Measurements from ENCODE around the gene HDAC11. TPM values are rescaled to one million over a fixed set of nuclear protein-coding genes. Genes with fewer than 3 reads are reported as not detected.

The HDAC11 gene
- total RNA-seq, 1 experiment from 2014 or later = 1.0 TPM

DNA sequence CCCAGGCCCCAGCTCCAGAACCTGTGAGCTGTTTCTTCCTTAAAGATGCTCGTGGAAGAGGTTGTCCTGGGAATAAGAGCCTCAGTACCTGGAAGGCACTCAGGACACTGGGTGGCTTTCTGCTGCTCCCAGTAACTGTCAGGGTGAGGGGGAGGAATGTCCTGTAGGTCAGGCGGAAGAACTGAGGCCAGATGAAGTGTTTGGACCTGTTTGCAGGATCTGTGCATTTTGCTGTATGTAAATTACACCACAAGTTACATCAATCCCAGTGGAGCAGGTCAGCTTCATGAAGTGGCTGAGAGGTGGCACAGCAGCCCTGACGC lies 27.1 kb downstream of the HDAC11 start:
- DNase-seq (ENCODE audit: low spot score) = no peak
- BruUV-seq (replicated peaks) = no TSS peak
- H3K4me1 ChIP-seq (ENCODE audit: insufficient read depth, low read length, poor library complexity, severe bottlenecking) = no peaks in the 10 kb centered on the region
- H3K9me3 ChIP-seq (ENCODE audit: low read depth, low read length, poor library complexity, severe bottlenecking) = no peaks in the 10 kb centered on the region
- ChIA-PET CTCF (no interaction called here), POLR2A (ENCODE audit: low non-redundant PET) (no interaction called here)
- TF ChIP-seq CTCF (conservative IDR thresholded peaks at IDR 0.05; ENCODE audit: low read depth, low read length) (no peak), EZH2 (IDR thresholded peaks at IDR 0.05; ENCODE audit: borderline replicate concordance, low read depth, low read length, poor library complexity, severe bottlenecking) (no peak)
- H3K36me3 ChIP-seq (ENCODE audit: insufficient read depth, low read length, poor library complexity, severe bottlenecking) = no peaks in the 10 kb centered on the region
- intact Hi-C loops (cut with micrococcal nuclease; ENCODE audit: unreplicated experiment) = no loop called here
- H3K27me3 ChIP-seq (replicated peaks; ENCODE audit: insufficient read depth, low read depth, low read length, poor library complexity) = no peaks in the 10 kb centered on the region
- H3K4me3 ChIP-seq (ENCODE audit: low read depth, low read length, poor library complexity, severe bottlenecking) = no peak overlapping the region
- no peak overlapping the region for H3K27ac ChIP-seq (ENCODE audit: low read depth, low read length, poor library complexity, severe bottlenecking)

DNA sequence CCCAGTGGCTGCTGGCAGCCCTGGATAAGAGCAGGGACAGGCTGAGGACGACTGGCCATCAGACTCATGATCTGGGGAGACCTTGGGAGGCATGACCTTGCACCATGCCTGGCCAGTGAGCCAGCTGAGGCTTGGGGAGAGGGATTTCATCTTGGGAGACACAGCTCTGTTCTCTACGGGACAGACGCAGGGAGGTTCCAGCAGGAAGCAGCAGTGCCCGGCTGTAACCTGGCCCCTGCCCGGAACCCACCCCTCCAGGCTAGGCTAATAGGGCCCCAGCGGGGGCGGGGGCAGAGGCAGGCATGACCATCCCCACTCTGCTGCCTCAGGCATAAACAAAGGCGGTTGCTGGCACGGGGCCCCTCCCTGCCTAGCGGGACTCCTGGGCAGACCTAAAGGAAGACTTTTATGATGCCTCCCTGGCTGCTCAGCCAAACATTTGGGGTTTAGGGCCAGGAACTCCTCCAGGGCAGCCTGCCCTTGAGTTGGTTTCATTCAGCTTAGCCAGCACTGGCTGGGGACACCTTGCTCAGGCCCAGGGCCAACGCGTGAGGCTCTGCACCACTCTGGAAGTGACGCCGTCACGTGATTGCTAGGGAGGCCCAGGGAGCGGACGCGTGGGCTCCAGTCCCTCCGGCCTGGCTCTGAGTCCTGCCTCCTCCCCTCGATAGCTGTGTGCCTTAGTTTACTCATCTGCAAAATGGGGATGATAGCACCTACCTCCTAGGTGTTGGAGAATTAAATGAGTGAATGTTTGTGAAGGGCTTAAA lies 27.6 kb downstream of the HDAC11 start:
- ChIA-PET POLR2A (ENCODE audit: low non-redundant PET) (interaction anchor here (0.6 kb wide), 1 partner anchor 27 kb away, joined by 5 read pairs; no protein-coding TSS in a partner anchor), CTCF (no interaction called here)
- no TSS peak for BruUV-seq (replicated peaks)

GRCh38 chr3:13508496-13508895 lies 28.4 kb downstream of the HDAC11 start:
- H3K27me3 ChIP-seq (replicated peaks; ENCODE audit: insufficient read depth, low read depth, low read length, poor library complexity) = no peaks in the 10 kb centered on the region
- no peaks in the 10 kb centered on the region for H3K9me3 ChIP-seq (ENCODE audit: low read depth, low read length, poor library complexity, severe bottlenecking)
- POLR2A ChIA-PET (ENCODE audit: low non-redundant PET) = interaction anchor here (0.6 kb wide), 1 partner anchor 28 kb away, joined by 5 read pairs; no protein-coding TSS in a partner anchor
- no peak for DNase-seq (ENCODE audit: low spot score)
- no peaks in the 10 kb centered on the region for H3K36me3 ChIP-seq (ENCODE audit: insufficient read depth, low read length, poor library complexity, severe bottlenecking)
- CTCF ChIA-PET = no interaction called here
- H3K27ac ChIP-seq (ENCODE audit: low read depth, low read length, poor library complexity, severe bottlenecking) = no peak overlapping the region
- BruUV-seq (replicated peaks) = no TSS peak
- TF ChIP-seq CTCF (conservative IDR thresholded peaks at IDR 0.05; ENCODE audit: low read depth, low read length) (no peak), EZH2 (IDR thresholded peaks at IDR 0.05; ENCODE audit: borderline replicate concordance, low read depth, low read length, poor library complexity, severe bottlenecking) (no peak)
- intact Hi-C loops (cut with micrococcal nuclease; ENCODE audit: unreplicated experiment) = no loop called here
- no peaks in the 10 kb centered on the region for H3K4me1 ChIP-seq (ENCODE audit: insufficient read depth, low read length, poor library complexity, severe bottlenecking)
- no peak overlapping the region for H3K4me3 ChIP-seq (ENCODE audit: low read depth, low read length, poor library complexity, severe bottlenecking)

More for the DNA sequence above, 27.6 kb downstream of the HDAC11 start:
- no peaks in the 10 kb centered on the region for H3K9me3 ChIP-seq (ENCODE audit: low read depth, low read length, poor library complexity, severe bottlenecking)
- no peak overlapping the region for H3K27ac ChIP-seq (ENCODE audit: low read depth, low read length, poor library complexity, severe bottlenecking)
- intact Hi-C loops (cut with micrococcal nuclease; ENCODE audit: unreplicated experiment) = no loop called here
- no peaks in the 10 kb centered on the region for H3K27me3 ChIP-seq (replicated peaks; ENCODE audit: insufficient read depth, low read depth, low read length, poor library complexity)
- H3K36me3 ChIP-seq (ENCODE audit: insufficient read depth, low read length, poor library complexity, severe bottlenecking) = no peaks in the 10 kb centered on the region
- H3K4me1 ChIP-seq (ENCODE audit: insufficient read depth, low read length, poor library complexity, severe bottlenecking) = no peaks in the 10 kb centered on the region
- no peak overlapping the region for H3K4me3 ChIP-seq (ENCODE audit: low read depth, low read length, poor library complexity, severe bottlenecking)
- no peak for TF ChIP-seq CTCF (conservative IDR thresholded peaks at IDR 0.05; ENCODE audit: low read depth, low read length)
- no peak for TF ChIP-seq EZH2 (IDR thresholded peaks at IDR 0.05; ENCODE audit: borderline replicate concordance, low read depth, low read length, poor library complexity, severe bottlenecking)
- no peak for DNase-seq (ENCODE audit: low spot score)
